GM08714 (cell line): ENCODE measurements around the gene HMGN4.
"Not testable (repeated sequence)": the region's sequence is repeated elsewhere in the genome, so short reads cannot be mapped to it uniquely, and the experiment has no call there.

ENCODE experiments used
- H3K4me3 ChIP-seq: fragments of 200-500 bp; sonication (Bioruptor generic); 2 replicates; pipeline ENCODE4 v1.5.1; 2014; ENCODE audit warnings: mild to moderate bottlenecking, low read length, inconsistent platforms
- ZNF274 ChIP-seq: IDR thresholded peaks from 2 replicates; pipeline ENCODE4 v1.6.1; 2012; ENCODE audit warnings: mild to moderate bottlenecking, low read depth, low read length

Gene HMGN4

GRCh38 chr6:26537846-26538571 is at the start of gene HMGN4:
Gene HMGN4 (plus strand): TSS chr6:26538366. CDS start chr6:26545207, 6,841 bp downstream.
- TF ChIP-seq ZNF274, result no peak
- peak within 1 kb of the TSS; percentile 82 for H3K4me3 ChIP-seq

DNA sequence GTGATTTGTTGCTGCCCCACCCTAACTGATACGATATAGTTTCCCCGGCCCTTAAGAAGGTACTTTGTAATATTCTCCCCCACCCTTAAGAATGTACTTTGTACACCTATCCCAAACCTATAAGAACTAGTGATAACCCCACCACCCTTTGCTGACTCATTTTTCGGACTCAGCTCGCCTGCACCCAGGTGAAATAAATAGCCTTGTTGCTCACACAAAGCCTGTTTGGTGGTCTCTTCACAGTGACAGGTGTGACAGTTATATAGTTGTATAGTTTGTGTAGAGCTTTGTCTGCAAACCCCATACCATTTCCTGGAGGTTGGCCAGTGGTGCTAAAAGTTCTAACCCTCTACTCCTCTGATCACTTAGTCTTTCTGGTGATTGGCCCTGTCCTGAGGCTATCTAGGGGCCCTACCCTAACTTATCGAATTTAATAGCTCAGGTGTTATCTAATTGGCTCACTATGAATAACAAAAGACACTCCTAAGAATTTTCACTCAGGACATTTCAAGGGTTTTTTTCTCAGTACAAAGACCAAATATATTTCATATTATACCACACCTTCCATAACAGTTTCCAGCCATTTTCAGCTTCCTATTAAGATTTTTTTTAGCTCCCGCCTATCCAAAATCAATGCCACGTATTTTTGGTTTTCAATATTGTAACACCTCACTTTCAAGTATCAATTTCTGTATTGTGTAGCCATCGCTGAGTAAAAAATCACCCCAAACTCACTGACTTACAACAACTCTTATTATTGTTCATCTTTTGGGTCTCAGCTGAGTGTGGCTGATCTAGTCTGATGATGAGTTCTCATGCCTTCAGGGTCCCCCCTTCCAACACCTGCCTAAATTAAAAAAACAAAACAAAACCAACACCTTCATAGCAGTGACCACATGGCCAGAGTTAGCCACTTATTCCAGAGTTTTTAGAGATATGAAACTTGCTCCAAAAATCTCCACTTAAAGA is 47.9 kb upstream of the HMGN4 start:
- no peak for TF ChIP-seq ZNF274

GRCh38 chr6:26491604-26492003 is 46.6 kb upstream of the HMGN4 start:
- no peak for TF ChIP-seq ZNF274
- no peak overlapping the region for H3K4me3 ChIP-seq

More for the DNA sequence above, 47.9 kb upstream of the HMGN4 start:
- no peak overlapping the region for H3K4me3 ChIP-seq

- no peak overlapping the region for H3K4me3 ChIP-seq
- TF ChIP-seq ZNF274, result no peak
Measured at GRCh38 chr6:26493258-26493657, 44.9 kb upstream of the HMGN4 start.

GRCh38 chr6:26494117-26494516 is 44.0 kb upstream of the HMGN4 start:
- no peak for TF ChIP-seq ZNF274
- H3K4me3 ChIP-seq, result no peak overlapping the region

DNA sequence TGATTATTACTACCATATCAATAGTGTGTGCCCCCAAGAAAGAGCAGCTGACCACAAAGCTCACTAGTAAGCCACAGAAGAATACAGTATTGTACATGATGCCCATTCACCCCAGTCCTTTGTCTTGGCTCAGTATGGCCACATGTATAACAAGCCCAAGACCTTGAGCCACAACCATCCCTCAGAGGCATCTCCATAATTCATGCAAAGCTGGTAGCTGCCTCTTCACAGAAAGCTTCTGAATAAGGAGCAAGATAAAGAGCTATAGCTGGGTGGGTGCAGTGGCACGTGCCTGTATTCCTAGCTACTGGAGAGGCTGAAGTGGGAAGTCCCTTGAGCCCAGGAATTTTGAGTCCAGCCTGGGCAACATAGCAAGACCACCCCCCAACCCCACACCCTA is 42.9 kb upstream of the HMGN4 start:
- H3K4me3 ChIP-seq, result no peak overlapping the region
- no peak for TF ChIP-seq ZNF274

- TF ChIP-seq ZNF274, result no peak
- no peak overlapping the region for H3K4me3 ChIP-seq
Measured at GRCh38 chr6:26497610-26498009, 40.6 kb upstream of the HMGN4 start.

- no peak for TF ChIP-seq ZNF274
Measured at GRCh38 chr6:26500102-26500501, 38.1 kb upstream of the HMGN4 start, which contains the start of gene BTN1A1. Gene BTN1A1 (plus strand): TSS chr6:26500303. CDS start chr6:26501287, 984 bp downstream.

DNA sequence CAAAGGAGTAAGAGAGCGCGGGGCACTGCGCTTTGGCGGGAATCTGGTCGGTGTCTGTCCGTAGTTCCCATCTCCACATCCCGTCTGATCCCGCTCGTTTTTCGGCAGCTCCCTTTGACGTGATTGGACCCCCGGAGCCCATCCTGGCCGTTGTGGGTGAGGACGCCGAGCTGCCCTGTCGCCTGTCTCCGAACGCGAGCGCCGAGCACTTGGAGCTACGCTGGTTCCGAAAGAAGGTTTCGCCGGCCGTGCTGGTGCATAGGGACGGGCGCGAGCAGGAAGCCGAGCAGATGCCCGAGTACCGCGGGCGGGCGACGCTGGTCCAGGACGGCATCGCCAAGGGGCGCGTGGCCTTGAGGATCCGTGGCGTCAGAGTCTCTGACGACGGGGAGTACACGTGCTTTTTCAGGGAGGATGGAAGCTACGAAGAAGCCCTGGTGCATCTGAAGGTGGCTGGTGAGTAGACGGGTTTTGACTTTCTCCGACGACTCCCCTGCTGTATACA is 36.6 kb upstream of the HMGN4 start:
- TF ChIP-seq ZNF274, result no peak
- H3K4me3 ChIP-seq, result peak overlapping the region; percentile 27; the same call in 1 of the 2 replicates

More at GRCh38 chr6:26500102-26500501, 38.1 kb upstream of the HMGN4 start, which contains the start of gene BTN1A1:
- no peak within 1 kb of the TSS for H3K4me3 ChIP-seq

DNA sequence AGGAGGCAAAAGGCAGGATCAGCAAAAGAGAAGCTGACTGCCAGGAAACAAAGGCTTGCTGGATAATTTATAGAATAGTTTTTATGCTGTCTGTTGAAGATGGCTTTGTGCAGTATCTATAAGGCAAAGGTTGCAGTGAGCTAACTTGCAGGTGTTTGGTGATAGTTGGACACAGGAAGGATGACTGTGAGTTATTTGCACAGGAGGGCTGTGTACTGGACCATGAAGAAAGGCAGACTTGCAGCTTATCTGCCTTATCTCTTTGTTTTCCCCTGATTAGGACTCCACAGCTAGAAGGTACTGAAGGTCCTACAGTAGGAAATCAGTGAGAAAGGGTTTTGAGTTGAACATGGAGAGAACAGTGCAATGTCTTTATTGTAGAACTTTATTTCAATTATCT is 36.0 kb upstream of the HMGN4 start:
- H3K4me3 ChIP-seq, result peak overlapping the region; percentile 27; the same call in 1 of the 2 replicates
- no peak for TF ChIP-seq ZNF274

GRCh38 chr6:26502626-26503025 is 35.5 kb upstream of the HMGN4 start:
- TF ChIP-seq ZNF274, result no peak
- H3K4me3 ChIP-seq, result no peak overlapping the region

DNA sequence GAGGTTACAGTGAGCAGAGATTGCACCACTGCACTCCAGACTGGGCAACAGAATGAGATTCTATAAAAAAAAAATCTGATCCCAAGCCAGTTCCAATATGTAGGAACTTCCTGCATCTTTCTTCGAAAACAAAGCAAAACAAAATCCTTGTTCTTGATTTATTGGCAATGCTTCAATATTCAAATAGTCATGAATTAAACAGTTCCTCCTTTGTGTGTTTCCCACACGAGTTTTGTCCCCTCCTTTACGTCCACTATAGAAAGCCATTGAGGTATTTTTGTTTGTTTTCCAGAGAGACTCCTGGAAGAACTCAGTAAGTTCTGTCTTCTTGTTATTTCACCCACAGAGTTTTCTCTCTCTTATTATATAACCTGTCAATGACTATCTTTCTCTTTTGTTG is 30.5 kb upstream of the HMGN4 start:
- TF ChIP-seq ZNF274, result no peak
- H3K4me3 ChIP-seq, result no peak overlapping the region

GRCh38 chr6:26511033-26511432 is 27.1 kb upstream of the HMGN4 start:
- H3K4me3 ChIP-seq, result not testable (repeated sequence)

- no peak for TF ChIP-seq ZNF274
- H3K4me3 ChIP-seq, result no peak overlapping the region
Measured at GRCh38 chr6:26514984-26515383, 23.2 kb upstream of the HMGN4 start.
